Measurements from ENCODE around the gene UNC50.
"Not testable (repeated sequence)": the region's sequence is repeated elsewhere in the genome, so short reads cannot be mapped to it uniquely, and the experiment has no call there.

The UNC50 gene

GRCh38 chr2:98615481-98615880, 7.1 kb downstream of the UNC50 start:
- no peak for DNase-seq

GRCh38 chr2:98617149-98617548, 8.8 kb downstream of the UNC50 start:
- no peak for DNase-seq

- DNase-seq: no peak
These were observed 15.3 kb downstream of the UNC50 start for GRCh38 chr2:98623657-98624056.

- DNase-seq: no peak
These were observed 24.0 kb downstream of the UNC50 start for GRCh38 chr2:98632351-98632750.

- peak; percentile 33 for DNase-seq
These were observed 26.2 kb downstream of the UNC50 start for GRCh38 chr2:98634406-98635092.

GRCh38 chr2:98637401-98638147, 29.2 kb downstream of the UNC50 start:
- no peak for DNase-seq

GRCh38 chr2:98643496-98644100, 35.2 kb downstream of the UNC50 start:
- DNase-seq: no peak

- DNase-seq: no peak
These were observed 39.2 kb downstream of the UNC50 start for GRCh38 chr2:98647636-98648035.

GRCh38 chr2:98648451-98648850, 40.1 kb downstream of the UNC50 start:
- DNase-seq: no peak

- peak; percentile 83 for DNase-seq
These were observed 41.0 kb downstream of the UNC50 start for GRCh38 chr2:98649135-98649991.

GRCh38 chr2:98649992-98650375, 41.6 kb downstream of the UNC50 start:
- DNase-seq: no peak

- DNase-seq: no peak
These were observed 42.6 kb downstream of the UNC50 start for GRCh38 chr2:98650998-98651397.

GRCh38 chr2:98654699-98655495, 46.5 kb downstream of the UNC50 start:
- DNase-seq: peak; percentile 45

- no peak for DNase-seq
These were observed 48.4 kb downstream of the UNC50 start for GRCh38 chr2:98656800-98657199.

- no peak for DNase-seq
These were observed 50.6 kb downstream of the UNC50 start for GRCh38 chr2:98658816-98659490.

GRCh38 chr2:98659491-98659840, 51.1 kb downstream of the UNC50 start:
- DNase-seq: not testable (repeated sequence)

GRCh38 chr2:98663511-98664090, 55.2 kb downstream of the UNC50 start:
- peak; percentile 26 for DNase-seq

GRCh38 chr2:98664323-98664722, 55.9 kb downstream of the UNC50 start:
- peak; percentile 13 for DNase-seq

- no peak for DNase-seq
These were observed 57.3 kb downstream of the UNC50 start for GRCh38 chr2:98665677-98666076.
